HG02852 (cell line): ENCODE results near the gene CGREF1.

Source experiments
- ATAC-seq: cut with Tn5 transposase; IDR thresholded peaks from one replicate; pipeline ENCODE4 v1.9.1; 2021; ENCODE audit warnings: mild to moderate bottlenecking, moderate library complexity; ENCODE audit not compliant: unreplicated experiment

Gene CGREF1

GRCh38 chr2:27089111-27089954 is 29.6 kb downstream of the CGREF1 start:
- ATAC-seq: no peak

DNA sequence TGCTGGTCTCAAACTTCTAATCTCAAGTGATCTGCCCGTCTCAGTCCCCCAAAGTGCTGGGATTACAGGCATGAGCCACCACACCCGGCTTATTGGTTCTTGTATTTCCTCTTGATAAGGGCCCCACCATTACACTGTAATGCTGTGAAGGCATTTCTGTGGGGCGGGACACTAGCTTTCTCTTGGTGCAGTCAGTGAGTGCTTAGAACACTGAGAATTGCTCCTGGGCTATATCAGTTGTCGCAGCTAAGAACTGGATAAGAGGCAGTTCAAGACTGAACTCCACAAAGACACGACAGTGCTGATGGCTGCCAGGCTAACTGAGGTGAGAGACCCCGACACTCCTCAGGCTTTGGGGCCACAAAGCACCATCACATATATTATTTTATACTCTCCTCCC is 30.3 kb downstream of the CGREF1 start:
- no peak for ATAC-seq

GRCh38 chr2:27087823-27088410 is 31.0 kb downstream of the CGREF1 start:
- no peak for ATAC-seq

DNA sequence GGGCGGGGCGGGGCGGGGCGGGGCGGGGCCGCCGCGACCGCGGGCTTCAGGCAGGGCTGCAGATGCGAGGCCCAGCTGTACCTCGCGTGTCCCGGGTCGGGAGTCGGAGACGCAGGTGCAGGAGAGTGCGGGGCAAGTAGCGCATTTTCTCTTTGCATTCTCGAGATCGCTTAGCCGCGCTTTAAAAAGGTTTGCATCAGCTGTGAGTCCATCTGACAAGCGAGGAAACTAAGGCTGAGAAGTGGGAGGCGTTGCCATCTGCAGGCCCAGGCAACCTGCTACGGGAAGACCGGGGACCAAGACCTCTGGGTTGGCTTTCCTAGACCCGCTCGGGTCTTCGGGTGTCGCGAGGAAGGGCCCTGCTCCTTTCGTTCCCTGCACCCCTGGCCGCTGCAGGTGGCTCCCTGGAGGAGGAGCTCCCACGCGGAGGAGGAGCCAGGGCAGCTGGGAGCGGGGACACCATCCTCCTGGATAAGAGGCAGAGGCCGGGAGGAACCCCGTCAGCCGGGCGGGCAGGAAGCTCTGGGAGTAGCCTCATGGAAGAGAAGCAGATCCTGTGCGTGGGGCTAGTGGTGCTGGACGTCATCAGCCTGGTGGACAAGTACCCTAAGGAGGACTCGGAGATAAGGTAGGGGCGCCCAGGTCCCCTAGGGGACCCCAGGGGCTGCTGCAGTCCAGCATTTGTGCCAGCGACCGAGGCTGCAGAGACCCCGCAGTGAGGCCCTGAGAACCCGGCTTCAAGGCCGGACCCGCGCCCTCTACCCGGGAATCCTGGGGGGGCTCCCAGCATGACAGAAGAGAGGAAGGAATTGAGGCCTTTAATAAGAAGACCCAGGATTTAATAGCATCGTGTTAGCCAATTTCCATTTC is 32.0 kb downstream of the CGREF1 start, which contains the start of gene KHK:
Gene KHK, plus strand, starts transcription at position 49 of the 870 bp plus-strand sequence. Its CDS starts 488 bp downstream, at position 537.
- ATAC-seq: no peak

GRCh38 chr2:27086090-27086723 is 32.7 kb downstream of the CGREF1 start:
- ATAC-seq: peak; percentile 78

GRCh38 chr2:27085673-27086089 is 33.2 kb downstream of the CGREF1 start:
- ATAC-seq: no peak

GRCh38 chr2:27085062-27085672 is 33.8 kb downstream of the CGREF1 start:
- ATAC-seq: no peak

DNA sequence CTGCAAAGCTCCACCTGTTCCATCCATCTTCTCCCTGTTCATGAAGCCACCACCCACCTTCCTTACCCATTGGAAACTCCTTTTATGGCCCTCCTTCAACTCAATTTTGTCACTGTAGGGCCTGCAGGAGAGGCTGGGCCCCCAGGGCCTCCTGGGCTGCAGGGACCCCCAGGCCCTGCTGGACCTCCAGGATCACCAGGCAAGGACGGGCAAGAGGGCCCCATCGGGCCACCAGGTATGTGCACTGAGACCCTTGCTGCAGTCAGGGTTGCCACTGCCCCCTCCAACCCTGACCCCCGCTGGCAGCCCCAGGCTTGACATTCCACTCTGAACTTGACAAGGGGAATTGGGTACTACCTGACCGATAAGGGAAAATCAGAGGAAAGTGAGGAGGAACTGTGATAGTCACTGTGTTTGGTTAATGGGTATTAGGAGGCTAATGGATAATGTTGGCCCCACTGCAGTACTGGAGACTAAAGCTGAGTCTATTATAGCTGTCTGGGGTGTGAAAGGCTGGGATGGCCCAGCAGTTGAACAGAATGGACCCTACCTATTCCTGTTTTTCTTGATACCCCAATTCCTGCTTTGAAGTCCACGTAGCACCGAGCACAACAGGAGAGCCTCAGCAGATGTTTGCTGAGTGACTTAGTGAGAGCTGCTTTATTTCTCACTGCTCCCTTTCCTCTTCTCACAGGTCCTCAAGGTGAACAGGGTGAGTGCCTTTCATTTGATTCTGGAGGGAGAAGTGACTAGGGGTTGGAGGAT is 34.4 kb downstream of the CGREF1 start:
- ATAC-seq: no peak

GRCh38 chr2:27083410-27084296 is 35.3 kb downstream of the CGREF1 start:
- ATAC-seq: no peak

DNA sequence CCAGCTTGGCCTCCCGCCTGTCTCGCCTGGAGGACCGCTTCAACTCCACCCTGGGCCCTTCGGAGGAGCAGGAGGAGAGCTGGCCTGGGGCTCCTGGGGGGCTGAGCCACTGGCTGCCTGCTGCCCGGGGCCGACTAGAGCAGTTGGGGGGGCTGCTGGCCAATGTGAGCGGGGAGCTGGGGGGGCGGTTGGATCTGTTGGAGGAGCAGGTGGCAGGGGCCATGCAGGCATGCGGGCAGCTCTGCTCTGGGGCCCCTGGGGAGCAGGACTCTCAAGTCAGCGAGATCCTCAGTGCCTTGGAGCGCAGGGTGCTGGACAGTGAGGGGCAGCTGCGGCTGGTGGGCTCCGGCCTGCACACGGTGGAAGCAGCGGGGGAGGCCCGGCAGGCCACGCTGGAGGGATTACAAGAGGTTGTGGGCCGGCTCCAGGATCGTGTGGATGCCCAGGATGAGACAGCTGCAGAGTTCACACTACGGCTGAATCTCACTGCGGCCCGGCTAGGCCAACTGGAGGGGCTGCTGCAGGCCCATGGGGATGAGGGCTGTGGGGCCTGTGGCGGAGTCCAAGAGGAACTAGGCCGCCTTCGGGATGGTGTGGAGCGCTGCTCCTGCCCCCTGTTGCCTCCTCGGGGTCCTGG is 36.0 kb downstream of the CGREF1 start:
- ATAC-seq: no peak

DNA sequence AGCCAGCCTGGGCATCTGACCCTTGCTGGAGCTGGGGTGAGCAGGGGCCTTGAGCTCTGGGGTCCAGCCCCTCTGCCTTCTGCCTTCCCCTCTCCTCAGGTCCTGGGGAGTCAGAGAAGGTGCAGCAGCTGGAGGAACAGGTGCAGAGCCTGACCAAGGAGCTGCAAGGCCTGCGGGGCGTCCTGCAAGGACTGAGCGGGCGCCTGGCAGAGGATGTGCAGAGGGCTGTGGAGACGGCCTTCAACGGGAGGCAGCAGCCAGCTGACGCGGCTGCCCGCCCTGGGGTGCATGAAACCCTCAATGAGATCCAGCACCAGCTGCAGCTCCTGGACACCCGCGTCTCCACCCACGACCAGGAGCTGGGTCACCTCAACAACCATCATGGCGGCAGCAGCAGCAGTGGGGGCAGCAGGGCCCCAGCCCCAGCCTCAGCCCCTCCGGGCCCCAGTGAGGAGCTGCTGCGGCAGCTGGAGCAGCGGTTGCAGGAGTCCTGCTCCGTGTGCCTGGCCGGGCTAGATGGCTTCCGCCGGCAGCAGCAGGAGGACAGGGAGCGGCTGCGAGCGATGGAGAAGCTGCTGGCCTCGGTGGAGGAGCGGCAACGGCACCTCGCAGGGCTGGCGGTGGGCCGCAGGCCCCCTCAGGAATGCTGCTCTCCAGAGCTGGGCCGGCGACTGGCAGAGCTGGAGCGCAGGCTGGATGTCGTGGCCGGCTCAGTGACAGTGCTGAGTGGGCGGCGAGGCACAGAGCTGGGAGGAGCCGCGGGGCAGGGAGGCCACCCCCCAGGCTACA is 36.8 kb downstream of the CGREF1 start:
- ATAC-seq: no peak

GRCh38 chr2:27080603-27080936 is 38.4 kb downstream of the CGREF1 start:
- no peak for ATAC-seq

DNA sequence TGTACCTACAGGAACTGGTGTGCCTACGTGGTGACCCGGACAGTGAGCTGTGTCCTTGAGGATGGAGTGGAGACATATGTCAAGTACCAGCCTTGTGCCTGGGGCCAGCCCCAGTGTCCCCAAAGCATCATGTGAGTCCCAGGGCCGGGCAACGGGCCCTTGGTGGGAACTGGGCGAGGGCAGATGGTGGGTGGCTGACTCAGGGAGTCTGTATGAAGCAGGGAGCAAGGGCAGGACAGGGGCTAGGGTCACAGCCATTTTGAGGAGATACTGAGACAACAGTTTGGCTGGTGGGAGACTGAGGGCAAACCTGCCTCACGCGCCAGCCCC is 38.8 kb downstream of the CGREF1 start:
- no peak for ATAC-seq

DNA sequence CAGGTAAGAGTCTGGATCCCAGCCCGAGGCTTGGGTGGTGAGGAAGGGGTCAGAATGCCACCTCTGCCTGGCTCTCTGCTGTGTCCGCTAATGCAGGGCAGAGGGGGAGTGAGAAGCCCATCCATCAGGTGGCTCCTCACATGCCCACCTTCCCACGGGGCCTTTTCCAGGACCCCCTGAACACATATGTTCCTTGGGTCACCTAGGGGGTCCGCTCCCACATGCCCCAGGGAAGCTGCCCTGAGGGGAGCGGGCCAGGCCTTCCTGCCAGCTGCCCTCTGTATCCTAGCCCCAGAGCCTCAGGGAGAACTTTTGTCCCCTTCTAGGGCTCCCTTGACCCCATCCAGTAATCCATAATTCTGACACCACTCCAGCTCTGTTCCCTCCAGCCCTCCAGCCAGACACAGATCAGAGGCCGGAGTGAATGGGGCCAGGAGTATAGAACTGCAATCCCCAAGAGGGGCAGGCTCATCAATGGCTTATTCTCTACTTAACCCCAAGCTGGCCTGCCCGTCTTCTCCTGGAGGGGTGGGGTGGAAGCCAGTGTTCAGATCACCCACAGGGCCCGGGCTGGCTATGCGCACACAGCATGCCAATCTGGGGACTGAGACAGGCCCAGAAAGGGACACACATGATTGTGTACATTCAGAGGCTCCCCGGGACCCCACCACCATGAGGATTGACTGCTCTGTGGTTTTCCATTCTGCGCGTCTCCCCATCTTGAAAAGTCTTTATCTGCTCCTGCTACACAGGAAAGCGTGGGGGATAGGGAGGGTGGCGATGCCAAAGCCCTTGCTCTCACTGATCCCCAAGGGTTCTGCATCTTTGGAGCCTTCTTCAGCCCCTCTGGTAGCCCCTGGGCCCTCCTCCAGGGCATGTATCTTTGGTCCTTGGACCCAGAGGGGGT is 39.4 kb downstream of the CGREF1 start:
- no peak for ATAC-seq

DNA sequence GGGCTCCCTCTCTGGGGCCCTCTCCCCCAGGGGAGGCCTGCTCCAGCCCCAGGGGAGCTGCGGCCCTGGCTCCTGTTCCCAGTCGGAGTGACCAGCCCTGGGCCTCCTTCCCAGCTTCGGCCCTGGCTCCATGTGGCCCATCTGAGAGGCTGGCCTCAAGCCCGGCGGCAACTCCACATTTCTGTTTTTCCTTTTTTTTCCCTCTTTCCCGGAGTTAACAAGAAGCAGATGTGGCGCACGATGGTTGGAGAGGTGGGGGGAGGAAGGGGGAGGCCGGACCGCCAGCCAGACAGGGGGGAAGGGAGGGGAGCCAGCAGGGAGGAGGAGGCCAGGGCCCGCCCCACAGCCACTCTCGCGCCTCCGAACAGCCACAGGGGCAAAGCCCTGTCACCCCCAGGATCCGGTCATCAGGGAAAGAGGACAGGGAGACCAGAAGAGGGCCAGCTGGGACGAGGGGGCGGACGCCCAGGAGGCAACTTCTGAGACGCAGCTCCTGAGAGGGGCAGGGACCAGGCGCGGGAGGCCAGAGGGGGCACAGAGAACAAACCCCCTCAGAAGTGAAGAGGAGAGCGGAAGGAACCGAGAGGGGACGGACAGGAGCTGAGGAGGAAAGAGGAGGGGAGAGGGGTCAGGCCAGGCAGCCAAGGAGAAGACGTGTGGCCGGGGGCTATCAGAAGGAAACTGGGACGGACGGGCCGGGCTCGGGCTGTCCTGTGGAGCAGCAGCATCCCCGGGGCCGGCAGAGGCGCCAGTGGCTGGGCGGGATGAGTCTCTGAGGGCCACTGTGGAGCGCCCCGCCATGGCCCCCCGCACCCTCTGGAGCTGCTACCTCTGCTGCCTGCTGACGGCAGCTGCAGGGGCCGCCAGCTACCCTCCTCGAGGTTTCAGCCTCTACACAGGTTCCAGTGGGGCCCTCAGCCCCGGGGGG is 40.4 kb downstream of the CGREF1 start, which contains the start of gene EMILIN1:
Gene EMILIN1, plus strand, starts transcription at position 349 of the 928 bp plus-strand sequence. Its CDS starts 451 bp downstream, at position 800.
- no peak for ATAC-seq

DNA sequence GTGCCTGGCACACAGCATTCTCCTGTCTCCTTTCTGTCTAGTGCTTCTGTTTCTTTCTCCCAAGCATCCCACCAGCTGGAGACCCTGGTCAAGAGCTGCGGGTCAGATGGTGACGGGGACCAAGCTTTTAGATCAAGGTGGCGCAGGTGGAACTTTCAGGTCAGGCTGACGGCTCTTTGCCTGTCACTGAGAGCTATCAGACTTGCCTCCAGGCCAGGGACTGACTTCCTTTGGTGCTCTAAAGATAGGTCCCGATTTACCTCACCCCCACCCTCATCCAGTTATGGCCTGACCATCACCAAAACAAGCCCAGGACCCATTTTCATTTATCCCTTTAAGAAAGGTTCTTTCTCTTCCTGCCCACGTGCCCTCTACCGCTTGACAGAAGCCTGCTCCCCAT is 41.7 kb downstream of the CGREF1 start:
- ATAC-seq: no peak
